Measurements from ENCODE around the gene ENTREP3. TPM values are rescaled to one million over a fixed set of nuclear protein-coding genes. Genes with fewer than 3 reads are reported as not detected.
A peak's percentile ranks its signal among the peaks of the same experiment; 100 is the strongest.

ENTREP3 gene, protein sequence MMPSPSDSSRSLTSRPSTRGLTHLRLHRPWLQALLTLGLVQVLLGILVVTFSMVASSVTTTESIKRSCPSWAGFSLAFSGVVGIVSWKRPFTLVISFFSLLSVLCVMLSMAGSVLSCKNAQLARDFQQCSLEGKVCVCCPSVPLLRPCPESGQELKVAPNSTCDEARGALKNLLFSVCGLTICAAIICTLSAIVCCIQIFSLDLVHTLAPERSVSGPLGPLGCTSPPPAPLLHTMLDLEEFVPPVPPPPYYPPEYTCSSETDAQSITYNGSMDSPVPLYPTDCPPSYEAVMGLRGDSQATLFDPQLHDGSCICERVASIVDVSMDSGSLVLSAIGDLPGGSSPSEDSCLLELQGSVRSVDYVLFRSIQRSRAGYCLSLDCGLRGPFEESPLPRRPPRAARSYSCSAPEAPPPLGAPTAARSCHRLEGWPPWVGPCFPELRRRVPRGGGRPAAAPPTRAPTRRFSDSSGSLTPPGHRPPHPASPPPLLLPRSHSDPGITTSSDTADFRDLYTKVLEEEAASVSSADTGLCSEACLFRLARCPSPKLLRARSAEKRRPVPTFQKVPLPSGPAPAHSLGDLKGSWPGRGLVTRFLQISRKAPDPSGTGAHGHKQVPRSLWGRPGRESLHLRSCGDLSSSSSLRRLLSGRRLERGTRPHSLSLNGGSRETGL
- total RNA-seq: 10 to 100 TPM; 22.8 to 22.9 TPM

- H3K36me3 Mint-ChIP-seq (ENCODE audit: low read depth): peaks cover 23% of the 10 kb centered on the region
- peak; percentile 80 for DNase-seq
- peaks cover 51% of the 10 kb centered on the region for H3K4me1 Mint-ChIP-seq
- POLR2A ChIA-PET: no interaction called here
- H3K27me3 Mint-ChIP-seq: no peaks in the 10 kb centered on the region
- no peaks in the 10 kb centered on the region for H3K9me3 Mint-ChIP-seq
- CTCF ChIA-PET: interaction anchor here (0.6 to 2.2 kb wide), 3 partner anchors 48 to 594 kb away, joined by 3 to 5 read pairs (median 4); partner anchors contain the start of gene THBS3
- peak within 1 kb of the TSS; percentile 80 for H3K27ac Mint-ChIP-seq
- H3K4me3 Mint-ChIP-seq: peak within 1 kb of the TSS; percentile 78
Observed at GRCh38 chr1:155255243-155256007, at the start of gene ENTREP3. TSS of gene ENTREP3 (minus strand) at chr1:155255483. CDS start at chr1:155254877, 606 bp downstream.

DNA sequence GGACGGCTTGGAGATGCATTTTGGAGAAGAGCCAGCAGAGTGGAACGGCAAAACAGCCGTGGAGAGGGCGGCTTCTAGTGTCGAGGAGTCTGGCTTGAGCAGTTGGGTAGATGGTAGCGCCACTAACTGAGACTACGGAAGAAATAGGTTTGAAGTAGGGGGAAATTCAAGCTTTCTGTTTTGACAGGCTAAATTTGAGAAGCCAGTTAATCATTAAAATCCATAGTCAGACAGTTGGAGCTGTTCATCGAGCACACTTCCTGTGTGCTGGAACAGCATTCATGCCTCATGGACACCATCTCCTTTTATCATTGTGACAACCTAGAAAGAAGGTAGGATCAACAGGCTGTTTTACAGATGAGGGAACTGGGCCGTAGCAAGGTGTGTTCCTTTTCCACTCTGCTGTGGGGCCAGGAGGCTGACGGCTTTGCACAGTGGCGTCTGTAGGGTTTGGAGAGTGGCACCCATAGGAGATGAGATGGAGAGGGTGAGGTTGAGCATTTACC lies 49.3 kb upstream of the ENTREP3 start:
- H3K4me3 Mint-ChIP-seq: no peak overlapping the region
- ChIA-PET POLR2A (no interaction called here), CTCF (interaction anchor here (0.6 to 3.9 kb wide), 4 partner anchors 17 to 54 kb away, joined by 3 to 39 read pairs (median 6); partner anchors contain the start of gene RUSC1)
- peaks cover 2% of the 10 kb centered on the region for H3K27me3 Mint-ChIP-seq
- no peak overlapping the region for H3K27ac Mint-ChIP-seq
- peaks cover 10% of the 10 kb centered on the region for H3K4me1 Mint-ChIP-seq
- no peak for DNase-seq
- peaks cover 6% of the 10 kb centered on the region for H3K36me3 Mint-ChIP-seq (ENCODE audit: low read depth)
- H3K9me3 Mint-ChIP-seq: no peaks in the 10 kb centered on the region

DNA sequence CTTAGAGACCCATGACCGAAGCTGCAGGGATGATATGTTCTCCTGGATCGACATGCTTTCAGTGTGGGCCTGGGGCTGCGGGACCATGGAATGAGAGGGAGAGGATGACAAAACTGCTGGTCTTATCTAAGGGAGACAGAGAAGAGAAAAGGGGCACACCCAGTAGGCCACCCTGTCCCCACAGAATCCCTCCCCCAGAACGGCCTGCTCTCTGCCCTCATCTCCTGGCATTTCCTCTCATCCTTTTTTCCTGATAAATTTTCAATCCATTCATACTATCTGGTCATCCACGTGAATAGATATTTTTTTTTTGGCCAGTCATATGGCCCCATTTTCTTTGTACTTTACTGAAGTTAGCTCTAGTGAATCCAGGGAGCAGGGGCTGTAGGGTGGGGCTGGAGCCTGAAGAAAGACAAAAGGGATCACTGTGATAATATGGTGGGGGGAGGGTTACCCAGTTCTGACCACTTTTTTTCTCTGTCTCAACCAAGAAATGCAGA lies 46.1 kb upstream of the ENTREP3 start, which contains the start of gene PKLR:
Gene PKLR, minus strand, starts transcription at position 97 of the 500 bp plus-strand sequence. Its CDS starts 43 bp downstream, at position 54.
- Mint-ChIP-seq H3K9me3 (no peaks in the 10 kb centered on the region), H3K27me3 (peaks cover 12% of the 10 kb centered on the region), H3K4me3 (no peak within 1 kb of the TSS), H3K27ac (no peak within 1 kb of the TSS), H3K36me3 (ENCODE audit: low read depth) (no peaks in the 10 kb centered on the region), H3K4me1 (peaks cover 2% of the 10 kb centered on the region)
- CTCF ChIA-PET: interaction anchor here (1.5 kb wide), 2 partner anchors 10 to 21 kb away, joined by 3 to 5 read pairs; no protein-coding TSS in a partner anchor
- DNase-seq: no peak
- POLR2A ChIA-PET: no interaction called here

- POLR2A ChIA-PET: no interaction called here
- Mint-ChIP-seq H3K36me3 (ENCODE audit: low read depth) (no peaks in the 10 kb centered on the region), H3K27ac (no peak overlapping the region), H3K9me3 (no peaks in the 10 kb centered on the region), H3K4me1 (peaks cover 4% of the 10 kb centered on the region), H3K4me3 (no peak overlapping the region), H3K27me3 (peaks cover 17% of the 10 kb centered on the region)
- CTCF ChIA-PET: interaction anchor here (0.8 to 1.5 kb wide), 4 partner anchors 9 to 22 kb away, joined by 3 to 5 read pairs (median 4); no protein-coding TSS in a partner anchor
- DNase-seq: no peak
Observed at GRCh38 chr1:155300553-155301329, 45.5 kb upstream of the ENTREP3 start.

- no peak for DNase-seq
- ChIA-PET CTCF (interaction anchor here (0.8 to 1.5 kb wide), 3 partner anchors 9 to 12 kb away, joined by 3 to 5 read pairs (median 4); no protein-coding TSS in a partner anchor), POLR2A (no interaction called here)
- Mint-ChIP-seq H3K27ac (no peak overlapping the region), H3K9me3 (no peaks in the 10 kb centered on the region), H3K36me3 (ENCODE audit: low read depth) (no peaks in the 10 kb centered on the region), H3K4me3 (no peak overlapping the region), H3K4me1 (peaks cover 6% of the 10 kb centered on the region), H3K27me3 (peaks cover 21% of the 10 kb centered on the region)
Observed at GRCh38 chr1:155300024-155300423, 44.7 kb upstream of the ENTREP3 start.

DNA sequence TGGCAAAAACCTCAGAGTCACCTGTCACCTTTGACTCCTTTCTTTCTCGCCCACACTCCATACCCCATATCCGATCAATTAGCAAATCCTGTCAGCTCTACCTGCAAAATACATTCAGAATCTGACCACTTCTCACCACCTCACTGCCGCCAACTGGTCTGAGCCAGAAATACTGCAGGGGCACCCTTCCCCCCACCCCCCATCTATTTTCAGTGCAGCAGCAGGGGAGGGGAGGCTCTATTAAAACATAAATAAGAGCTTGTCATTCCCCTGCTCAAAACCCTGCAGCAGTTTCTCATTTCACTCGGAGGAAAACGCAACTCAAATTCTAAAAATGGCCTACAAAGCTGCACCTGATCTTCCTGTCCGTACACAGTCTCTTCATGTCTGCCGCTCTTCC lies 42.1 kb upstream of the ENTREP3 start:
- Mint-ChIP-seq H3K27me3 (peaks cover 35% of the 10 kb centered on the region), H3K4me1 (peaks cover 12% of the 10 kb centered on the region), H3K4me3 (no peak overlapping the region), H3K27ac (no peak overlapping the region), H3K36me3 (ENCODE audit: low read depth) (no peaks in the 10 kb centered on the region), H3K9me3 (no peaks in the 10 kb centered on the region)
- DNase-seq: no peak
- CTCF ChIA-PET: interaction anchor here (1.3 kb wide), 1 partner anchor 46 kb away, joined by 5 read pairs; no protein-coding TSS in a partner anchor
- POLR2A ChIA-PET: no interaction called here

DNA sequence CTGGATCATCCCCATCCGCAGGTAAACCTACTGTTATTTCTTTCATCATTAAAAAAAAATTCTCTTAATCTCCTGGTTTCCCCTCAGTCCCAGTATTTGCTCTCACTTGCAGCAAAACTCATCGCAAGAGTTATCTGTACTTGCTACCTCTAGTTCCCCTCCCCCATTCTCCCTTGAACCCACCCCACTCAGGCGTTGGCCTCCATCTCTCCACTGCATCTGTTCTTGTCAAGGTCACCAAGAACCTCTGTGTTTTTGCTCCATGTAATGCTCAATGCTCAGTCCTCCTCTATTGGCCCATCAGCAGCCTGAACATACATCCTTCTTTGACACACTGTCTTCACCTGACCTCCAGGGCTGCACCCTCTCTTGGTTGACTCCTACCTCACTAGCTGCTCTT lies 41.4 kb upstream of the ENTREP3 start:
- Mint-ChIP-seq H3K27ac (no peak overlapping the region), H3K4me1 (peaks cover 12% of the 10 kb centered on the region), H3K4me3 (no peak overlapping the region), H3K36me3 (ENCODE audit: low read depth) (no peaks in the 10 kb centered on the region), H3K27me3 (peaks cover 35% of the 10 kb centered on the region), H3K9me3 (no peaks in the 10 kb centered on the region)
- ChIA-PET POLR2A (no interaction called here), CTCF (interaction anchor here (1.3 kb wide), 1 partner anchor 46 kb away, joined by 5 read pairs; no protein-coding TSS in a partner anchor)
- no peak for DNase-seq

DNA sequence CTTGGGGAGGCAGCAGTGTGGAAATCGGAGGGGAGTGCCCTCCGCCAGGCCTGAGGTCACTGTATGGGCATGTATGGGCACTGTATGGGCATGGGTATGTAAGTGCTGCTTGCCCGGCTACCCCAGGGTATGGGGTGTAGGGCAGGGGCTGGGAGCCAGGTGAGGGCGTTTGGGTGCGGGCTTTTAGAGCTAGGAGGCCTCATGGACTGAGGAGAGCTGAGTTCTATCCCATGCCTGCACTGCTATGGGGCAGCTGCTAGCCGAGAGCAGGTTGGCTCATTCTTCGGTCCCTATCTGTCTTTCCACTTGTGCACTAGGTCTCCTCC lies 40.6 kb upstream of the ENTREP3 start:
- POLR2A ChIA-PET: no interaction called here
- Mint-ChIP-seq H3K27ac (peak overlapping the region; percentile 44), H3K9me3 (no peaks in the 10 kb centered on the region), H3K4me3 (no peak overlapping the region), H3K36me3 (ENCODE audit: low read depth) (no peaks in the 10 kb centered on the region), H3K4me1 (peaks cover 12% of the 10 kb centered on the region), H3K27me3 (peaks cover 35% of the 10 kb centered on the region)
- no peak for DNase-seq
- CTCF ChIA-PET: interaction anchor here (0.7 to 1.5 kb wide), 2 partner anchors 12 to 17 kb away, joined by 3 to 4 read pairs; partner anchors contain the start of gene FDPS

- H3K4me3 Mint-ChIP-seq: no peak overlapping the region
- no peaks in the 10 kb centered on the region for H3K36me3 Mint-ChIP-seq (ENCODE audit: low read depth)
- peaks cover 12% of the 10 kb centered on the region for H3K4me1 Mint-ChIP-seq
- DNase-seq: no peak
- POLR2A ChIA-PET: no interaction called here
- no peaks in the 10 kb centered on the region for H3K9me3 Mint-ChIP-seq
- H3K27ac Mint-ChIP-seq: no peak overlapping the region
- H3K27me3 Mint-ChIP-seq: peaks cover 35% of the 10 kb centered on the region
- CTCF ChIA-PET: interaction anchor here (0.7 to 1.5 kb wide), 2 partner anchors 13 to 16 kb away, joined by 3 to 4 read pairs; partner anchors contain the start of gene FDPS
Observed at GRCh38 chr1:155295183-155295941, 40.1 kb upstream of the ENTREP3 start.

DNA sequence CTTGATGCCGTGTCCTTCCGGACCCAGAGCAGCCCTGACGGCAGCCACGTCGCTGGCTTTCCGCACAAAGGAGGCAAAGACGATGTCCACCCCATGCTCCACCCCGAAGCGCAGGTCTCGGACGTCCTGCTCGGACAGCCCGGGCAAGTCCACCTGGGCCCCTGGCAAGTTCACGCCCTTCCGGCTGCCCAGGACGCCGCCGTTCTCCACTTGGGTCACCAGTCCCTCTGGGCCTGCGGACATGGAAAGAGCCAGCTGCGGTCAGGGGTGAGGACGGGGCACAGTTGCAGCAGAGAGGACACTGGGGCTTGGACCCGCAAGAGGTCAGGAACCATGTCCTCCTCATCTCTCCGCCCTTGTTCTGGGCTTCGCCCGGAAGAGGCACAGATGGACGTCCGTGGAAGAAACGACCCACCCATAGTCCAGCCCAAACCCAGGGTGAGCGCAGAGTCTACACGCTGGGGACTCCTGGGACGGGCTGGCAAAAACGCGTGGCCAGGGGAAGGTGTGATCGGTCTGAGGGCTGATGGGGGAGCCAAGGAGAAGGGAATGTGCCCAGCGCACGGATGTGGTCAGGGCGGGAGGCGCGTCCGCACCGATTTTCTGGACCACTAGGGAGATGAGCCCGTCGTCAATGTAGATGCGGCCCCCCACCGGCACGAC lies 39.4 kb upstream of the ENTREP3 start:
- ChIA-PET CTCF (interaction anchor here (1.5 kb wide), 1 partner anchor 13 kb away, joined by 4 read pairs; the partner anchor contains the start of gene FDPS), POLR2A (no interaction called here)
- no peaks in the 10 kb centered on the region for H3K9me3 Mint-ChIP-seq
- H3K27ac Mint-ChIP-seq: no peak overlapping the region
- no peak for DNase-seq
- no peaks in the 10 kb centered on the region for H3K36me3 Mint-ChIP-seq (ENCODE audit: low read depth)
- H3K27me3 Mint-ChIP-seq: peaks cover 35% of the 10 kb centered on the region
- peaks cover 12% of the 10 kb centered on the region for H3K4me1 Mint-ChIP-seq
- H3K4me3 Mint-ChIP-seq: no peak overlapping the region
